Suprapubic skin (tissue), 4 donors: Measurements from ENCODE around the gene GALR3. TPM values are rescaled to one million over a fixed set of nuclear protein-coding genes. Genes with fewer than 3 reads are reported as not detected.

Source experiments
- DNase-seq, 2 donors: peaks; one replicate each; pipeline ENCODE4 v3.0.0-alpha.2; 2019; ENCODE audit warnings: low spot score in 2 of 2
- H3K27ac ChIP-seq: fragments of 200-600 bp; sonication (generic); one replicate; pipeline ENCODE4 v1.5.1; 2019
- H3K27me3 ChIP-seq: fragments of 200-600 bp; sonication (generic); one replicate; pipeline ENCODE4 v1.5.1; 2019
- H3K36me3 ChIP-seq: fragments of 200-600 bp; sonication (generic); one replicate; pipeline ENCODE4 v1.5.1; 2019
- H3K4me1 ChIP-seq: fragments of 200-600 bp; sonication (generic); one replicate; pipeline ENCODE4 v1.5.1; 2019
- H3K4me3 ChIP-seq: fragments of 200-600 bp; sonication (generic); one replicate; pipeline ENCODE4 v1.5.1; 2019; ENCODE audit warnings: mild to moderate bottlenecking
- H3K9me3 ChIP-seq: fragments of 200-600 bp; sonication (generic); one replicate; pipeline ENCODE4 v1.5.1; 2019
- EP300 ChIP-seq: sonication (generic); formaldehyde crosslinking; IDR thresholded peaks from one replicate; pipeline ENCODE4 v1.6.1; 2017; ENCODE audit warnings: antibody characterized with exemption
- POLR2A ChIP-seq, 2 donors: fragments of 450-650 bp; IDR thresholded peaks; one replicate each; pipeline ENCODE4 v1.6.1; 2017; ENCODE audit warnings: antibody characterized with exemption in 2 of 2, mild to moderate bottlenecking in 2 of 2, moderate library complexity in 2 of 2
- POLR2AphosphoS5 ChIP-seq, 3 donors: sonication (generic); formaldehyde crosslinking; IDR thresholded peaks; one replicate each; pipeline ENCODE4 v1.6.1; 2017; ENCODE audit warnings: antibody characterized with exemption in 3 of 3
- WGBS: methylation state at CpG from one replicate; pipeline ENCODE4 v1.1.5; 2018; 5-methylcytosine and 5-hydroxymethylcytosine counted together
- total RNA-seq, 4 donors: library from RNA; depleted of rRNA; stranded (reverse); fragments of >200 nt; gene quantifications; one replicate each; pipeline ENCODE4 v1.1.0, GENCODE V29; 2016
- TF ChIP-seq, protein P1 (sequence below), 2 donors: fragments of 200-600 bp in 1 of 2; fragments of 450-650 bp in 1 of 2; sonication (generic) in 1 of 2; IDR thresholded peaks; one replicate each; pipeline ENCODE4 v1.5.1; 2016 to 2019; ENCODE audit warnings: antibody characterized with exemption in 2 of 2, mild to moderate bottlenecking in 1 of 2, moderate library complexity in 1 of 2

Gene GALR3
- total RNA-seq, 4 donors from 2014 or later = not detected

DNA sequence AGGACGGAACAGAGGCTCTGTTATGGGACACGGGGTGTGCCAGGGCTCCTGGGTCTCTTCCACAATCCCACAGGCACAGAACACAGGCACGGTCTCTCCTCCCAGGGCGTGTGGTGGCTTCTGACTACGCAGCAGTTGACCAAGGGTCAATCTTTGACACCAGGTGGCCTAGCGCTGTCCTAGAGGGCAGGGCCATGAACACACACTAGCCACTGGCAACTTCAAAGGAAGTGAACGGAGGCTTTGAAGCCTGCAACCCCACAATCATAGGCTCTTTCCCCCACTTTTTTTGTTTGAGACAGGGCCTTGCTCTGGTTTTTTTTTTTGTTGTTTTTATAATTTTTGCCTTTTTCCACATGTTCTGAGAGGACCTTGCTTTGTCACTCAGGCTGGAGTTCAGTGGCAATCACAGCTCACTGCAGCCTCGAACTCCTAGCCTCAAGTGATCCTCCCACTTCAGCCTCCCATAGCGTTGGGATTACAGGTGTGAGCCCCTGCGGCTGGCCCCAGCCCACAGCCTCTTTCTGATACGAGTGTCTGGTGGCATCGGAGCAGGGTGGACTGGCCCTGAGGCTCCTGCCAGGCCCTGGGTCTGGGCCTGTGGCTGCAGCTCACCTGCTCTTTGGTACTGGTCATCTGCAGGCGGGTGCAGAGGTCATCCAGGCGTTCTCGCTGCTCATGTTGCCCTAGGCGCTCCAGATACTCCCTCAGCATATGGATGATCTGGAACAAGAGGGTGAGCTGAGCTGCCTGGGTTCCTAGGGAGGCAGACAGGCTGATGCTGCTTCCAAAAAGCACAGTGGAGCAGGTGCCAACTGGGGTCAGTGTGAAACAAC lies 9.1 kb downstream of the GALR3 start:
- no peak for DNase-seq
- peaks cover 68% of the 10 kb centered on the region for H3K36me3 ChIP-seq
- H3K27me3 ChIP-seq = no peaks in the 10 kb centered on the region
- no peak overlapping the region for H3K4me3 ChIP-seq
- no peak for TF ChIP-seq POLR2A (IDR thresholded peaks at IDR 0.05)
- 87% methylated on average over 16 of the region's 16 CpGs for WGBS
- H3K4me1 ChIP-seq = peaks cover 2% of the 10 kb centered on the region
- no peaks in the 10 kb centered on the region for H3K9me3 ChIP-seq
- no peak overlapping the region for H3K27ac ChIP-seq

DNA sequence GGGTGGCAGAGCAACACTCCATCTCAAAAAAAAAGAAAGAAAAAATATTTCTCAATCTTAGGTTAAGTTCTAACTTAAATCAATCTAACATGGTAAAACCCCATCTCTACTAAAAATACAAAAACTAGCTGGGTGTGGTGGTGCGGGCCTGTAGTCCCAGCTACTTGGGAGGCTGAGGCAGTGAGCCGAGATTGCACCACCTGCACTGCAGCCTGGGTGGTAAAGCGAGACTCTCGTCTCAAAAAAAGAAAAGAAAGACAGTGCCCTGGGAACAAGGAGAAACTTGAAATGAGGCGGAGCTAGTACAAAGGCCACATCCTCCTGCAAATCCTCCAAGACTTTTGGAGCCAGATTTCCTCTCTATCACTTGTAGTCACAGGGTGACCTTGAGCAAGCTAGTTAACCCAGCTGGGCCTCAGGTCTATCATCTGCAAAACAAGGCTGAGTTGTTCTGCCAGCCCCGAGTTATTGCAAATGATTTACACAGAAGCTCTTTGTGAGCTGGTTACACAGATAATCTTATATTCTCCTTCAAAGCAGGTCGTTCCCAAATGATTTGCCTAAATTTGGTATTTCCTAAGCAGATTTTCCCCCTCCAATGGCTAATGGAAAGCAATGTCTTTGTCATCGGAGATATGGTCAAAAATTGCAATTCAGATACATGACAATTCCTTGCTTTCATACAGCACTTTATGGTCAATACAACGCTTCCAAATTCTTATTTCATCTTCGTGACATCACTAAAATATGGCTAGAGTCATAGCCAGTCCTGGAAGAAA lies 19.0 kb downstream of the GALR3 start:
- no peak for DNase-seq
- Histone ChIP-seq H3K4me1 (peaks cover 13% of the 10 kb centered on the region), H3K4me3 (no peak overlapping the region), H3K9me3 (no peaks in the 10 kb centered on the region), H3K27ac (no peak overlapping the region), H3K27me3 (no peaks in the 10 kb centered on the region), H3K36me3 (peaks cover 27% of the 10 kb centered on the region)
- TF ChIP-seq POLR2A (IDR thresholded peaks at IDR 0.05) (no peak), EP300 (no peak), POLR2AphosphoS5 (IDR thresholded peaks at IDR 0.05) (no peak)
- TF ChIP-seq, protein P1, sequence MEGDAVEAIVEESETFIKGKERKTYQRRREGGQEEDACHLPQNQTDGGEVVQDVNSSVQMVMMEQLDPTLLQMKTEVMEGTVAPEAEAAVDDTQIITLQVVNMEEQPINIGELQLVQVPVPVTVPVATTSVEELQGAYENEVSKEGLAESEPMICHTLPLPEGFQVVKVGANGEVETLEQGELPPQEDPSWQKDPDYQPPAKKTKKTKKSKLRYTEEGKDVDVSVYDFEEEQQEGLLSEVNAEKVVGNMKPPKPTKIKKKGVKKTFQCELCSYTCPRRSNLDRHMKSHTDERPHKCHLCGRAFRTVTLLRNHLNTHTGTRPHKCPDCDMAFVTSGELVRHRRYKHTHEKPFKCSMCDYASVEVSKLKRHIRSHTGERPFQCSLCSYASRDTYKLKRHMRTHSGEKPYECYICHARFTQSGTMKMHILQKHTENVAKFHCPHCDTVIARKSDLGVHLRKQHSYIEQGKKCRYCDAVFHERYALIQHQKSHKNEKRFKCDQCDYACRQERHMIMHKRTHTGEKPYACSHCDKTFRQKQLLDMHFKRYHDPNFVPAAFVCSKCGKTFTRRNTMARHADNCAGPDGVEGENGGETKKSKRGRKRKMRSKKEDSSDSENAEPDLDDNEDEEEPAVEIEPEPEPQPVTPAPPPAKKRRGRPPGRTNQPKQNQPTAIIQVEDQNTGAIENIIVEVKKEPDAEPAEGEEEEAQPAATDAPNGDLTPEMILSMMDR (IDR thresholded peaks at IDR 0.05) = no peak
- whole genome bisulfite sequencing = 71% methylated on average over 10 of the region's 10 CpGs

DNA sequence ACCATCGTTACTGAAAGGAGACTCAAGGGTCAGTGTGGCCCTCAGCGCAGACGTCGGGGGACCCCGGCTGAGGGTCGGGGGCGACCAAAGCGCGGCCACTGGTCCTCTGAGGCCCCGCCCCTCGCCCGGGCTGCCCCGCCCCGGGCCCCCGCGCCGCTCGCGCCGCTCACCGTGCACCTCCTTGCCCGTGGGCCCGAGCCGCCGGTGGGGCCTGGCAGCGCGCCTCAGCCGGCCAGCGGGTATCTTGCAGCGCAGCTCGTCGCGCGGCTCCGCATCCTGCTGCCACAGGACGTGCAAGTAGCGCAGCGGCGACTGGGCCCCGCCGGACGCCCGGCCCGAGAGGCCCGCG lies 20.5 kb downstream of the GALR3 start:
- peaks cover 12% of the 10 kb centered on the region for H3K36me3 ChIP-seq
- H3K27me3 ChIP-seq = no peaks in the 10 kb centered on the region
- peak overlapping the region; percentile 91 for H3K27ac ChIP-seq
- H3K9me3 ChIP-seq = no peaks in the 10 kb centered on the region
- 0% methylated on average over 1 of the region's 46 CpGs for WGBS
- no peak for TF ChIP-seq POLR2A (IDR thresholded peaks at IDR 0.05)
- no peak for TF ChIP-seq EP300
- no peak for TF ChIP-seq POLR2AphosphoS5 (IDR thresholded peaks at IDR 0.05)
- TF ChIP-seq, protein P1 (IDR thresholded peaks at IDR 0.05) = no peak
- peaks cover 20% of the 10 kb centered on the region for H3K4me1 ChIP-seq
- DNase-seq = peak in 1 of 2 donors; percentile 76
- peak overlapping the region; percentile 95 for H3K4me3 ChIP-seq

DNA sequence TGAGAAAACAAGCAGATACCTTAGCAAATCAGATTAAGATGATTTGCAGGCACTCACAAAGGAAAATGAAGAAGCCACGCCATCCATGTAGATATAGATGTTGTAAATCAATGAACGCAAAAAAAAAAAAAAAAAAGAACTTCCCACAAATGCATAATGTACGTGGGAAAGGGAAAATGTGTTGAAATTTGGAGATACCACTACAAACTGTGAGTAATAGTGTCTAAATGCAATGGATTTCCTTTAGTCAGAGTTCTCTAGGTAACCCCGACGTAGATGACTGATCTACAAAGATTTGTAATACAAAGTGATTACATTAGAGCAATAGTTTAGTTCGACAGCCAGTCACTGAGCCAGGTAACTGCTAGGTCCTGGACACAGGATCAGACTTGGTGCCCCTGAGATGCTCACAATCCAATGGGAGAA lies 21.7 kb downstream of the GALR3 start:
- Histone ChIP-seq H3K9me3 (no peaks in the 10 kb centered on the region), H3K27ac (peak overlapping the region; percentile 91), H3K4me3 (peak overlapping the region; percentile 95), H3K36me3 (peaks cover 1% of the 10 kb centered on the region), H3K27me3 (no peaks in the 10 kb centered on the region), H3K4me1 (peaks cover 25% of the 10 kb centered on the region)
- DNase-seq = no peak
- 93% methylated on average over 6 of the region's 6 CpGs for WGBS
- TF ChIP-seq POLR2A (IDR thresholded peaks at IDR 0.05) (no peak), POLR2AphosphoS5 (IDR thresholded peaks at IDR 0.05) (no peak), EP300 (no peak)
- TF ChIP-seq, protein P1 (IDR thresholded peaks at IDR 0.05) = no peak

DNA sequence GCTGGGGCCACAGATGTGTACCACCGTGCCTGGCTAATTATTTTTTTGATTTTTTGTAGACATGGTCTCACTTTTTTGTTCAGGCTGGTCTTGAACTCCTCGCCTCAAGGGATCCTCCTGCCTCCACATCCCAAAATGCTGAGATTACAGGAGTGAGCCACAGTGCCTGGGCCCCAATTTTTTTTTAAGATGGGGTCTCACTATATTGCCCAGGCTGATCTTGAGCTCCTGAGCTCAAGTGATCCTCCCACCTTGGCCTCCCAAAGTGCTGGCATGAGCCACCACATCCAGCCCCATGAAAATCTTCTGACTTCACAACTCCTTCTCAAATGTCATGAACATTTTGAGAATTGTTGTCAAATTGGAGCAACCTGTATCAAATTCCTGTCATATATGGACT lies 23.3 kb downstream of the GALR3 start:
- DNase-seq = no peak
- H3K4me1 ChIP-seq = peaks cover 36% of the 10 kb centered on the region
- no peaks in the 10 kb centered on the region for H3K27me3 ChIP-seq
- no peaks in the 10 kb centered on the region for H3K9me3 ChIP-seq
- no peak overlapping the region for H3K27ac ChIP-seq
- H3K4me3 ChIP-seq = no peak overlapping the region
- 100% methylated on average over 2 of the region's 2 CpGs for WGBS
- no peaks in the 10 kb centered on the region for H3K36me3 ChIP-seq
- TF ChIP-seq POLR2A (IDR thresholded peaks at IDR 0.05) (no peak), EP300 (no peak), POLR2AphosphoS5 (IDR thresholded peaks at IDR 0.05) (no peak)
- TF ChIP-seq, protein P1 (IDR thresholded peaks at IDR 0.05) = no peak
